Fibroblast of peridontal ligament (primary cell): ENCODE results near the gene ASTN2.

Source experiments
- DNase-seq: peaks from one replicate; pipeline ENCODE4 v3.0.0-alpha.2; 2010; ENCODE audit errors: extremely low read depth

The ASTN2 gene

GRCh38 chr9:117300371-117301110 lies 114.3 kb downstream of the ASTN2 start:
- DNase-seq, result no peak

GRCh38 chr9:117296453-117296852 lies 118.4 kb downstream of the ASTN2 start:
- no peak for DNase-seq

- no peak for DNase-seq
Observed at GRCh38 chr9:117293206-117294114, 121.4 kb downstream of the ASTN2 start.

- DNase-seq, result no peak
Observed at GRCh38 chr9:117290856-117291622, 123.8 kb downstream of the ASTN2 start.

- DNase-seq, result no peak
Observed at GRCh38 chr9:117290306-117290840, 124.5 kb downstream of the ASTN2 start.

- no peak for DNase-seq
Observed at GRCh38 chr9:117286245-117286644, 128.6 kb downstream of the ASTN2 start.

GRCh38 chr9:117284414-117284813 lies 130.4 kb downstream of the ASTN2 start:
- DNase-seq, result no peak

- no peak for DNase-seq
Observed at GRCh38 chr9:117282541-117282940, 132.3 kb downstream of the ASTN2 start.

GRCh38 chr9:117278471-117279035 lies 136.3 kb downstream of the ASTN2 start:
- DNase-seq, result no peak

- no peak for DNase-seq
Observed at GRCh38 chr9:117278020-117278419, 136.8 kb downstream of the ASTN2 start.

GRCh38 chr9:117276444-117276843 lies 138.4 kb downstream of the ASTN2 start:
- no peak for DNase-seq

GRCh38 chr9:117273612-117274011 lies 141.2 kb downstream of the ASTN2 start:
- no peak for DNase-seq

GRCh38 chr9:117268847-117269446 lies 145.9 kb downstream of the ASTN2 start:
- DNase-seq, result no peak

- DNase-seq, result no peak
Observed at GRCh38 chr9:117266855-117267497, 147.9 kb downstream of the ASTN2 start.

- no peak for DNase-seq
Observed at GRCh38 chr9:117265253-117265652, 149.6 kb downstream of the ASTN2 start.

GRCh38 chr9:117258184-117258866 lies 156.5 kb downstream of the ASTN2 start:
- DNase-seq, result no peak

- DNase-seq, result no peak
Observed at GRCh38 chr9:117253261-117253660, 161.6 kb downstream of the ASTN2 start.

- no peak for DNase-seq
Observed at GRCh38 chr9:117250610-117251215, 164.1 kb downstream of the ASTN2 start.

- DNase-seq, result no peak
Observed at GRCh38 chr9:117249799-117250198, 165.1 kb downstream of the ASTN2 start.

- no peak for DNase-seq
Observed at GRCh38 chr9:117247266-117247665, 167.6 kb downstream of the ASTN2 start.
